GM12892 (cell line): ENCODE measurements around the gene WDR70.

Experiments
- POLR2A ChIP-seq: IDR thresholded peaks from 2 replicates; pipeline ENCODE4 v1.6.1; 2011; ENCODE audit warnings: low read depth, low read length, control low read depth
- POLR2AphosphoS5 ChIP-seq: IDR thresholded peaks from 2 replicates; pipeline ENCODE4 v1.6.1; 2011; ENCODE audit warnings: low read depth, low read length, control low read depth
- TAF1 ChIP-seq: IDR thresholded peaks from 2 replicates; pipeline ENCODE4 v1.6.1; 2011; ENCODE audit warnings: low read depth, mild to moderate bottlenecking, control low read depth, low read length, borderline replicate concordance

DNA sequence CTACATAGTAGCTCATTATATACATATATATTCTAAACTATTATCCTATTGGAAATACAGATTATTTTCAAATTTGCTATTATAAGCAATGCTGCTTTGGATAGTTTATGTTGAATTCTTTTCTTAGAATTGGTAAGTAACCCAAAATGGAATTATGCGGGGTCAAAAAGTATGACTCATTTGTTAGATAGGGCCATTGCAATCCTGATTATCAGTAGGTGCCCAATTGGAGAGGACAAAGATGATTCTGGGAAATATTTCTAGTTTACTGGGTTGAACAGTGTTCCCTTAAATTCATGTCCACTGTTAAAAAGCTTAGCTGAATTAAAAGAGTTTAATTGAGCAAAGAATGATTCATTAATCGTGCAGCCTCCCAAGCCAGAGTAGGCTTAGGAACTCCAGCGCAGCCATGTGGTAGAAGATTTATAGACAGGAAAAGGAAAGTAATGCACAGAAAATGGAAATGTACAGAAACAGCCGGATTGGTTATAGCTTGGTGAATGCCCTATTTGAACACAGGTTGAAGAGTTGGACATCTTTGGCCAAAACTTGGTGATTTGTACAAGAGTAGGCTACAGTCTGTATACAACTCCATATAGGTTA lies 379.0 kb downstream of the WDR70 start:
- no peak for TF ChIP-seq POLR2A
- TF ChIP-seq POLR2AphosphoS5, result no peak
- no peak for TF ChIP-seq TAF1
